Measurements from ENCODE around the gene THRB. TPM values are rescaled to one million over a fixed set of nuclear protein-coding genes. Genes with fewer than 3 reads are reported as not detected.

The THRB gene
- total and polyA plus RNA-seq, 9 of the 15 experiments (the other 6 are each of a cell fraction or from before 2014, with no cell fraction given) = 1.7 to 14.9 (median 6.9) TPM

- 0 out of 2 replicates have a peak overlapping the region, but pooled peaks have one; percentile 4 for H2AFZ ChIP-seq (ENCODE audit: low read depth, low read length)
- CTCF ChIA-PET (ENCODE audit: low intra/inter-chr PET ratio) = interaction anchor here (0.7 kb wide), 1 partner anchor 183 kb away, joined by 5 read pairs; no protein-coding TSS in a partner anchor
- no peaks in the 10 kb centered on the region for H4K20me1 ChIP-seq (replicated peaks; ENCODE audit: control insufficient read depth, insufficient read depth, low read length)
- peak; percentile 70 for TF ChIP-seq C11orf30 (IDR thresholded peaks at IDR 0.05; ENCODE audit: low read depth)
- TF ChIP-seq ZNF316 (IDR thresholded peaks at IDR 0.05) = peak; percentile 76
- no peak for TF ChIP-seq ZBTB34 (CRISPR knock-in tag; IDR thresholded peaks at IDR 0.05)
- 0 out of 2 replicates have a peak, but pooled peaks have one; percentile 11 for TF ChIP-seq MAFK (IDR thresholded peaks at IDR 0.05; ENCODE audit: low read length)
- 0 out of 2 replicates have a peak, but pooled peaks have one; percentile 24 for TF ChIP-seq MAFG (tag; conservative IDR thresholded peaks at IDR 0.05)
- DNase-seq (ENCODE audit: extremely low read depth in 1 of 4, low spot score in 3 of 4) (no peak), FAIRE-seq (no peak), ATAC-seq (no peak)
- POLR2A ChIA-PET = interaction anchor here (1.6 to 2.3 kb wide), 2 partner anchors 12 to 14 kb away, joined by 4 to 7 read pairs; no protein-coding TSS in a partner anchor
- intact Hi-C loops (cut with micrococcal nuclease) (loop anchor here (2.0 to 10.0 kb wide), 4 partner anchors 23 to 583 kb away; partner anchors contain the start of genes NKIRAS1 and RPL15), in situ Hi-C loops (cut with MboI) (loop anchor here (5.0 kb wide), 2 partner anchors 84 to 236 kb away; no protein-coding TSS in a partner anchor)
- H3K27ac ChIP-seq (ENCODE audit: extremely low read depth, low read depth, low read length) = no peak overlapping the region
- no peaks in the 10 kb centered on the region for H3K27me3 ChIP-seq (ENCODE audit: control insufficient read depth in 2 of 2, insufficient read depth in 2 of 2, low read length in 2 of 2)
- no peaks in the 10 kb centered on the region for H3K9me1 ChIP-seq (ENCODE audit: control insufficient read depth, insufficient read depth, low read length)
- H3K4me1 ChIP-seq (replicated peaks in 1 of 2; ENCODE audit: control insufficient read depth in 2 of 2, insufficient read depth in 2 of 2, low read length in 2 of 2) = peaks cover 21 to 22% of the 10 kb centered on the region in 2 experiments; a peak in 4 of 5 replicates
- H3K9me3 ChIP-seq (replicated peaks; ENCODE audit: control insufficient read depth, insufficient read depth, low read depth, low read length) = no peaks in the 10 kb centered on the region
- H3K4me2 ChIP-seq (ENCODE audit: insufficient read depth, low read length) = no peak overlapping the region
- no peak overlapping the region for H3K9ac ChIP-seq (ENCODE audit: insufficient read depth in 1 of 2, low read depth in 2 of 2, low read length in 2 of 2)
- H3K4me3 ChIP-seq = no peak overlapping the region
- WGBS (ENCODE audit: insufficient coverage, low coverage, missing lambda C conversion rate) = 65% methylated on average over 2 of the region's 2 CpGs
- H3K36me3 ChIP-seq (ENCODE audit: control insufficient read depth, insufficient read depth, low read length) = no peaks in the 10 kb centered on the region
- BruUV-seq (replicated peaks) = no TSS peak
- peaks cover 17% of the 10 kb centered on the region for H3K79me2 ChIP-seq (ENCODE audit: control insufficient read depth, insufficient read depth, low read length)
Measured at GRCh38 chr3:24497942-24498341, 3.3 kb upstream of the THRB start.

Data from K562 (cell line).